Astrocyte of the cerebellum (primary cell): ENCODE data around the gene ITIH5.
A peak's percentile ranks its signal among the peaks of the same experiment; 100 is the strongest.

Experiments
- DNase-seq: peaks from one replicate; pipeline ENCODE4 v3.0.0-alpha.2; 2011; ENCODE audit warnings: low read depth
- H3K4me3 ChIP-seq: 2 replicates; pipeline ENCODE4 v1.5.1; 2011; ENCODE audit warnings: mild to moderate bottlenecking, low read depth, low read length, moderate library complexity
- in situ Hi-C: cut with HindIII; loops from 2 replicates; pipeline ENCODE4 v1.10.0; 2017; ENCODE audit warnings: low sequenced_read_pairs
- TF ChIP-seq, protein P1 (sequence below): IDR thresholded peaks from 2 replicates; pipeline ENCODE4 v1.5.1; 2012; ENCODE audit warnings: low read length, low read depth, moderate library complexity, mild to moderate bottlenecking; ENCODE audit errors: missing control alignments

ITIH5 gene

GRCh38 chr10:7529638-7530037 lies 137.1 kb downstream of the ITIH5 start:
- no peak overlapping the region for H3K4me3 ChIP-seq
- DNase-seq = no peak
- TF ChIP-seq, protein P1, sequence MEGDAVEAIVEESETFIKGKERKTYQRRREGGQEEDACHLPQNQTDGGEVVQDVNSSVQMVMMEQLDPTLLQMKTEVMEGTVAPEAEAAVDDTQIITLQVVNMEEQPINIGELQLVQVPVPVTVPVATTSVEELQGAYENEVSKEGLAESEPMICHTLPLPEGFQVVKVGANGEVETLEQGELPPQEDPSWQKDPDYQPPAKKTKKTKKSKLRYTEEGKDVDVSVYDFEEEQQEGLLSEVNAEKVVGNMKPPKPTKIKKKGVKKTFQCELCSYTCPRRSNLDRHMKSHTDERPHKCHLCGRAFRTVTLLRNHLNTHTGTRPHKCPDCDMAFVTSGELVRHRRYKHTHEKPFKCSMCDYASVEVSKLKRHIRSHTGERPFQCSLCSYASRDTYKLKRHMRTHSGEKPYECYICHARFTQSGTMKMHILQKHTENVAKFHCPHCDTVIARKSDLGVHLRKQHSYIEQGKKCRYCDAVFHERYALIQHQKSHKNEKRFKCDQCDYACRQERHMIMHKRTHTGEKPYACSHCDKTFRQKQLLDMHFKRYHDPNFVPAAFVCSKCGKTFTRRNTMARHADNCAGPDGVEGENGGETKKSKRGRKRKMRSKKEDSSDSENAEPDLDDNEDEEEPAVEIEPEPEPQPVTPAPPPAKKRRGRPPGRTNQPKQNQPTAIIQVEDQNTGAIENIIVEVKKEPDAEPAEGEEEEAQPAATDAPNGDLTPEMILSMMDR = no peak
- in situ Hi-C loops = loop anchor here (5.0 kb wide), 2 partner anchors 168 to 223 kb away; no protein-coding TSS in a partner anchor

DNA sequence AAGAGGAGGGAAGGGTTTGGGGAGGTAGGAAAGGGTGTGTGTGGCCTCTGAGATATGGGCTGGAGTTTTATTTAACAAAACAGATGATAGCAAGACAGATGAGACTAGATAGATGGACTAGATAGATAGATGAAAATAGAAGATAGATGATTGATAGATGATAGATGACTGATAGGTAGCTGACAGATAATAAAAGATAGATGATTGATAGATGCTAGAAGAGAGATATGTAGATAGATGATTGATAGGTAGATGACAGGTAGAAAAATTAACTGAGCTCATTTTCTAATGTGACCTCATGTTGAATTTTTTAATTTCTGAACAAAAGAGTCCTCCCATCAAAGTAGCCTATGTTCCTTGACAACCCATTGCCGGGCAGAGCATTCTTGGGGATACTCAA lies 139.3 kb downstream of the ITIH5 start:
- DNase-seq = no peak
- H3K4me3 ChIP-seq = no peak overlapping the region
- TF ChIP-seq, protein P1 = no peak
- in situ Hi-C loops = no loop called here

DNA sequence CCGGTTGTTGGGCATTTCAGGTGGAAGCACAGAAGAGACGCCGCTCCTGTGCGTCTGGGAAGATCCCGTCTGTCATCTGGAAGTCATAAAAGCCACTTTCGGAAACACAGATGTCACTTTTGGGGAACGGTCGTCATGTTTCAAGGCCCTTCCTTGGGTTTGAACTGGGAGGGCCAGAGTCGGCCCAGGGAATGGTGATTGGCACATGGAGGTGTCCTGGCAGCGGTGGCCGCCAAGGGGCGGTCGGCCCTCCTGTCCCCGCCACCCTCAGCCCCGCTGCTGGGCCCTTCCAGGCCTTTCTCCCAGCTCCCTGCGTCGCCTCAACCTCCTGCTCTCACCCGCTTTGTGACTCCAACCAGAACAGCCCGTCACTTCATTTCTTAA lies 140.8 kb downstream of the ITIH5 start:
- no peak overlapping the region for H3K4me3 ChIP-seq
- DNase-seq = no peak
- TF ChIP-seq, protein P1 = no peak
- in situ Hi-C loops = no loop called here

- in situ Hi-C loops = no loop called here
- H3K4me3 ChIP-seq = no peak overlapping the region
- peak; percentile 63 for DNase-seq
- TF ChIP-seq, protein P1 = peak; percentile 73
These were observed 141.3 kb downstream of the ITIH5 start for GRCh38 chr10:7525314-7526016.

GRCh38 chr10:7523656-7524055 lies 143.1 kb downstream of the ITIH5 start:
- in situ Hi-C loops = no loop called here
- no peak for DNase-seq
- no peak overlapping the region for H3K4me3 ChIP-seq
- TF ChIP-seq, protein P1 = no peak

- no peak for DNase-seq
- no peak overlapping the region for H3K4me3 ChIP-seq
- TF ChIP-seq, protein P1 = no peak
- in situ Hi-C loops = no loop called here
These were observed 146.0 kb downstream of the ITIH5 start for GRCh38 chr10:7520507-7521485.
